Cardiac fibroblast (primary cell): ENCODE measurements around the gene CD9.
A peak's percentile ranks its signal among the peaks of the same experiment; 100 is the strongest.

Experiments
- DNase-seq, 2 donors: peaks; one replicate each; pipeline versions ENCODE4 v3.0.0 to v3.0.0-alpha.2; 2010; ENCODE audit warnings: low read depth in 2 of 2
- H3K4me3 ChIP-seq, 2 donors: replicated peaks in 1 of 2; 1 replicate in 1 of 2; 2 replicates in 1 of 2; pipeline ENCODE4 v1.5.1; 2011; ENCODE audit warnings: low read depth in 2 of 2, low read length in 2 of 2, mild to moderate bottlenecking in 2 of 2, moderate library complexity in 1 of 2
- TF ChIP-seq, protein P1 (sequence below): IDR thresholded peaks from one replicate; pipeline ENCODE4 v1.5.1; 2011; ENCODE audit warnings: low read depth, mild to moderate bottlenecking, low read length, inconsistent platforms

CD9 gene

DNA sequence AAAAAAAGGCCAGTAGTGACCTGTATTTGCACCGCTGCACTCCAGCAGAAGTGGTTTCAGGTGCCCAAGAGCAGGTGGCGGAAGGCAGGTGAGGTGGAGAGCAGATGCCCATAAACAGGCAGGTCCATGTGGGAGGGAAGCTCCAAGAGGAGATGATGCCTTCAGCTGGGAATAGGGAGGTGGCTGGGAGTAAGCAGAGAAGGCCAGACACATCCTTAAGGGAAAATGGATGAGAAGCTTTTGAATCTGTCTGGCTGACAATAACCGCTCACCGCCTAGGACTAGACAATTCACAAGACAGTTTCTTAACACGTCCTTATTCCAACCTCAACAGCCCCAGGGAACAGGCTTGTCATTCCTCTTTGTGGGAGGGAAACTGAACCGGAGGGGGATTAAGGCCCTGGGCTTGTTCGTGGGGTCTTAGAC lies 66.4 kb downstream of the CD9 start:
- TF ChIP-seq, protein P1, sequence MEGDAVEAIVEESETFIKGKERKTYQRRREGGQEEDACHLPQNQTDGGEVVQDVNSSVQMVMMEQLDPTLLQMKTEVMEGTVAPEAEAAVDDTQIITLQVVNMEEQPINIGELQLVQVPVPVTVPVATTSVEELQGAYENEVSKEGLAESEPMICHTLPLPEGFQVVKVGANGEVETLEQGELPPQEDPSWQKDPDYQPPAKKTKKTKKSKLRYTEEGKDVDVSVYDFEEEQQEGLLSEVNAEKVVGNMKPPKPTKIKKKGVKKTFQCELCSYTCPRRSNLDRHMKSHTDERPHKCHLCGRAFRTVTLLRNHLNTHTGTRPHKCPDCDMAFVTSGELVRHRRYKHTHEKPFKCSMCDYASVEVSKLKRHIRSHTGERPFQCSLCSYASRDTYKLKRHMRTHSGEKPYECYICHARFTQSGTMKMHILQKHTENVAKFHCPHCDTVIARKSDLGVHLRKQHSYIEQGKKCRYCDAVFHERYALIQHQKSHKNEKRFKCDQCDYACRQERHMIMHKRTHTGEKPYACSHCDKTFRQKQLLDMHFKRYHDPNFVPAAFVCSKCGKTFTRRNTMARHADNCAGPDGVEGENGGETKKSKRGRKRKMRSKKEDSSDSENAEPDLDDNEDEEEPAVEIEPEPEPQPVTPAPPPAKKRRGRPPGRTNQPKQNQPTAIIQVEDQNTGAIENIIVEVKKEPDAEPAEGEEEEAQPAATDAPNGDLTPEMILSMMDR, result no peak
- DNase-seq, result no peak
- H3K4me3 ChIP-seq, result no peak overlapping the region

DNA sequence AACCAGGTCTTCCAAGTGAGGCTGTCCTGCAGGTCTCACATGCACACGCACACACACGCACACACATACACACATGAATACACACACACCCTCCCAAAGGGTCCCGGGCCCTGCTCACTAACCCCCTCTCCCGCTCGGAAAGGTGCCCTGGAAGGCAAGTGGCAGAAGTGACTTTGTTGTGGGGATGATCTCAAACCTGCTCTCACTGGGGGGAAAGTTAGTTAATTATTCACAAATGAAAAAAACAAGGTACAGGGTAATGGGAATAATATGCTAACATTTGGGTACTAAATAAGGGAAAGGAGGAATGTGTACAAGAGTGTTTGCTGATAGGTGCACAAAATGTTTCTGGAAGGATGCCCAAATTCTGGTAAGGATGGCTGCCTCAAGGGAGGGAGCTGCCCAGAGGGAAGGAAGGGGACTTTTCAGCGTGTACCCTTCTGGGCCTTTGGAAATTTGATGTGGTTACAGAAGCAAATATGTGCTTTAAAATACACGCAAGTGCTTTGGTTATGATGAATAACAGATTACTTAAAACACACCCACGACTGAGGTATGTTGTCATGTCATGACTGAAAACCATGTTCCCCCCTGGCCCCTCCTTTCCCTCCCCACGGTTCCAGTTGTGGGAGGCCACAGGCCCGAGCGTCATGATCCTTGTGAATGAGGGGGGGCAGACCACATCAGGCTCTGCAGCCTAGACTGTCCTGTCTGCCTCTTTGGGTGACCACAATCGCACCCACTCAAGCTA lies 66.9 kb downstream of the CD9 start:
- TF ChIP-seq, protein P1, result no peak
- DNase-seq, result peak; percentile 19 to 44
- no peak overlapping the region for H3K4me3 ChIP-seq

DNA sequence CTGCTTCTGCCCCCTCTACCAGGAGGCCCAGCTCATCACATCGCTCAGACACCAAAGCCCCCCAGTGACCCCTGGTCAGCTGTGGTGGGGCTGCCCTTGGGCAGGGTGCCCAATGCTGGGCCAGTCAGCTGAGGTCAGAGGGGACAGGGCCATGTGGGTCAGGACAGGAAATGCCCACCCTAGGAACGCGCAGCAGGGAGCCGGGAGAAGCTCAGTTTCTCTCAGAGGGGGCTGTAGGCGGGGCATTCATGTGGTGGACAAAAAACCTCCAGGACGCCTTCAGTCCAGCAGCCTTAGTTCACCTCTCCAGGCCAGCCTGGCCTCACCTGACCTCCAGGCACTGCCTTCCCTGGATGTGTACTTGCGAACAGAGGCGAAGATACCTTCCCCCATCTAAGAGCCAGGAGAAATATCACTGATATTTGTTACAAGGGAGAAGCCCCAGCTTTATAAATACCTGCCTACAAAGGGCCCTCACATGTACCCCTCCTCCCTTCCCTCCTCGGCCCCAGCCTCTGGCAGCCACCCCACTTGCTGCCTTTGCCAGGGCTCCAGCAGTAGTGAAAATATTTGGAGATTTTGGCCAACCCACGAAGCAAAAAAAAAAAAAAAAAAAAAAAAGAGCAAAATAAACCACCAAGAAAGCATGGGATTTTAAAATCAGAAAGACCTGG lies 68.4 kb downstream of the CD9 start:
- TF ChIP-seq, protein P1, result no peak
- no peak overlapping the region for H3K4me3 ChIP-seq
- no peak for DNase-seq

DNA sequence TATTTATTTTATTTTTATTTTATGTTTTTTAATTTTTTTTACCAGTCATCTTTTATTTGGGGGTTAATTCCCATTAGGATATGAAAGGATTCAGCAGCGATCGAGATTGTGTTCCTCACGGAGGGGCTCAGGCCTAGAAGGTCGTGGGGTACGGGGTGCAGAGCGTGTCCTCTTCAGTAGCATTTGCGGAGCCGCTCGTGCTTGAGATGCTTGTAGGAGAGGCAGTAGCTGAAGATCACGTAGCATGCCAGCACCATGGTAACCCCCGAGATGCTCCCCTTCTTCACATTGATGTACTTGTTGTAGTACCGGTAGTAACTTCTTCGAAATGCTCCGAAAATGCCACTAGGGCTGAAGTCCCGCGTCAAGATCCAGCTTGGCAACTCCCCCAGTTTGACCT lies 69.8 kb downstream of the CD9 start:
- TF ChIP-seq, protein P1, result no peak
- DNase-seq, result no peak
- H3K4me3 ChIP-seq, result no peak overlapping the region

- TF ChIP-seq, protein P1, result no peak
Observed at GRCh38 chr12:6271281-6271680, 71.1 kb downstream of the CD9 start.

DNA sequence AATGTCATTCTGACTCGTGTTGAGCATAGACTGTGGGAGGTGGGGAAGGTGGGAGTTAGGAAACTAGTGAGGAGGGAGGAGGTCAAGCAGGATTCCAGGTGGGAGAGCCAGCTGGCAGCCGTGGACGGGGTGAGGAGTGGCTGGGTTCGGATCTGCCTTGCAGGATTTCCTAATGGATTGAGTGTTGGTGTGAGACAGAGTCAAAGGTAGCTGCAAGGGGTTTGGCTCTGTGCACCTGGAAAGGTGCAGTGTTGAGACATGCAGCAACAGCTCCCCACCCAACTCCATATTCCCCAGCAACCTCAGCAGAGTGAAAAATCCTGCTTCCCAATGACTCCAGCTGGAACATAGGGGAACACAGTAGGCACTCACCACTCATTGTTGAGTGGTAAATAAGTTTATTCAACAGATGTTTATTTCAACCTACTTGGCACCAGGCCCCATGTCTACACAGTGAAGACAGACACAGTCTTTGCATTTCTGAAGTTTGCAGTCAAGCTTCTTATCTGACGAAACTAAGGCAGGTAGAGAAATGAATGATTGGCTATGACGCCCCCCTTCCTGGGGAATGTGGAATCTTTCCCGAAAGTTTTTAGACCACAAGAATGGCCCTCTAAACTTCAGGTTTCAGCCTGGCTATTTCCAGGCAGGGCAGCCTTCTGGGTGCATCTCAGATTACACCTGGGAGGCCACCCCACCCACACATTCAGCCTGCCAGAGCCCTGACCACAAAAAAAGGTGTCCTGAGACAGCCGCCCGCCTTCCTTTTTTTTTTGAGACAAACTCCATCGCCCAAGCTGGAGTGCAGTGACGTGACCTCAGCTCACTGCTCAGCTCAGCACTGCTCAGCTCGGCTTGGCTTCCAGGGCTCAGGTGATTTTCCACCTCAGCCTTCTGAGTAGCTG lies 72.4 kb downstream of the CD9 start:
- TF ChIP-seq, protein P1, result no peak
- no peak overlapping the region for H3K4me3 ChIP-seq
- DNase-seq, result no peak

More at GRCh38 chr12:6271281-6271680, 71.1 kb downstream of the CD9 start:
- no peak overlapping the region for H3K4me3 ChIP-seq
- DNase-seq, result no peak
